Loucy (cell line): ENCODE data around the gene MST1R.

Experiments
- CTCF ChIP-seq: fragments of 200-600 bp; sonication (generic); conservative IDR thresholded peaks from 2 replicates; pipeline ENCODE4 v1.5.1; 2014; ENCODE audit warnings: mild to moderate bottlenecking, antibody characterized with exemption, low read length
- EZH2phosphoT487 ChIP-seq: fragments of 200-600 bp; IDR thresholded peaks from 2 replicates; pipeline ENCODE4 v1.6.1; 2018; ENCODE audit warnings: antibody characterized with exemption, mild to moderate bottlenecking, moderate library complexity, borderline replicate concordance

- TF ChIP-seq CTCF (no peak), EZH2phosphoT487 (no peak)
Measured at GRCh38 chr3:49937090-49937489, 33.4 kb upstream of the MST1R start.
